Measurements from ENCODE around the gene CHST8. TPM values are rescaled to one million over a fixed set of nuclear protein-coding genes. Genes with fewer than 3 reads are reported as not detected.
A peak's percentile ranks its signal among the peaks of the same experiment; 100 is the strongest.

The CHST8 gene
- total RNA-seq, 1 donor from 2014 or later: not detected

DNA sequence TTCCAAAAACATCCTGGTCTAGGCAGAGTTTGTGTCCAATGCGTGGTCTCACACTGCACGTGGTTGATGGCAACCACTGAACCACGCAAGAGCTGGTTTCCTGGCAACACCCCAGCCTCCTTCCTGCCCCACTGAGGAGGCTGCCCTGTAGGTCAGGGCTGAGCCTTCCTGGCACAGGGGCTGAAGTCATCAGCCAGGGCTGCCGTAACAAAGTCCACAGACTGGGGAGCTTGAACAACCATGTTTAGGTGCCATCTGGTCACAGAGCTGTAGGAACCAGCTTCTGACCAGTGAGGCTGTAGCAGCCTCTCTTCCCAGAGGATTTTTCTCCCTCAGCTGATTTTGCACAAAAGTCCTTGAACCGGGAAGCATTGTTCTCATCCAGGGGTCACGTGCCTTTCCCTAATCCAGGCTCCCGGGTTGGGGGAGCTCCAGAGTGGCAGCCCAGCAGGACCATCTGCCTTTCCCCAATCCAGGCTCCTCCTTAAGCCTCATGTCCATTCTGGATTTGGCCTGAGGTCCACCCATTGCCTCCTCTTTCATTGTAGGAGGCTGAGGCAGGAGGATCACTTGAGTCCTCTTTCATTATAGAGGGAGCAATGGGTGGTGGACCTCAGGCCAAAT, 53.9 kb downstream of the CHST8 start:
- H3K4me3 ChIP-seq: no peak overlapping the region
- H3K9me3 ChIP-seq: no peaks in the 10 kb centered on the region
- intact Hi-C loops (cut with DNase I): no loop called here
- no peak overlapping the region for H3K27ac ChIP-seq
- H3K4me1 ChIP-seq: no peaks in the 10 kb centered on the region
- TF ChIP-seq, protein P1, sequence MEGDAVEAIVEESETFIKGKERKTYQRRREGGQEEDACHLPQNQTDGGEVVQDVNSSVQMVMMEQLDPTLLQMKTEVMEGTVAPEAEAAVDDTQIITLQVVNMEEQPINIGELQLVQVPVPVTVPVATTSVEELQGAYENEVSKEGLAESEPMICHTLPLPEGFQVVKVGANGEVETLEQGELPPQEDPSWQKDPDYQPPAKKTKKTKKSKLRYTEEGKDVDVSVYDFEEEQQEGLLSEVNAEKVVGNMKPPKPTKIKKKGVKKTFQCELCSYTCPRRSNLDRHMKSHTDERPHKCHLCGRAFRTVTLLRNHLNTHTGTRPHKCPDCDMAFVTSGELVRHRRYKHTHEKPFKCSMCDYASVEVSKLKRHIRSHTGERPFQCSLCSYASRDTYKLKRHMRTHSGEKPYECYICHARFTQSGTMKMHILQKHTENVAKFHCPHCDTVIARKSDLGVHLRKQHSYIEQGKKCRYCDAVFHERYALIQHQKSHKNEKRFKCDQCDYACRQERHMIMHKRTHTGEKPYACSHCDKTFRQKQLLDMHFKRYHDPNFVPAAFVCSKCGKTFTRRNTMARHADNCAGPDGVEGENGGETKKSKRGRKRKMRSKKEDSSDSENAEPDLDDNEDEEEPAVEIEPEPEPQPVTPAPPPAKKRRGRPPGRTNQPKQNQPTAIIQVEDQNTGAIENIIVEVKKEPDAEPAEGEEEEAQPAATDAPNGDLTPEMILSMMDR (IDR thresholded peaks at IDR 0.05): no peak
- no peaks in the 10 kb centered on the region for H3K27me3 ChIP-seq
- DNase-seq (ENCODE audit: low spot score in 2 of 2): no peak
- no peaks in the 10 kb centered on the region for H3K36me3 ChIP-seq

DNA sequence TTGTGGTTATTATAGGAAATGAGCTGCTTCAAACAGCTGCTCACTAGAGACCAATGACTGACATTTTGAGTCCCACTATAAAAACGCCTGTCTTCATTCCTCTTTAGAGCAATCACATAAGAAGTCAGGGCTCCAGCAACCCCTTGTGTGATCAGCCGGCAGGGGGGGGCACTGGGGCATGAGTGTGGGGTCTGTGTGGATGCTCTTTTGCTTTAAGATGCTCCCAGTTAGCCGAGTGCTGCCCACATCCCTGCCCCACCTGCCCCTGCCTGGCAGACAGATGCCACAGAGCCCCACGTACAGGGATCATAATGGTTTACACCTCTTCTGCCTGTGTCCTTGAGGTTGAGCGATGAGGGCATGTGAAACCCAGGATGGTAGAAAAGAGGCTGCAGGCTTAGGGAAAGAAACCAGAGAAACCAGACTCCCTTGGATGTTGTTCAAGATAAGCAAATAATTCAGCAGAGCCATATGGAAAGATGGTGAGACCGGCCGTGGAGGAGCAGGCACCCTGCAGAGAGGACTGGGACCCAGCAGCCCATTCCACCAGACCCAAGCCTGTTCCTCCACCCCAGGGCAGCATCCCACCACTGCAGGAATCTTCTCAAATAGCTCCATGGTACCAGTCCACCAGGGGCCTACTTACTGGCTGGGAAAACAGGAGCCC, 55.4 kb downstream of the CHST8 start:
- H3K4me3 ChIP-seq: no peak overlapping the region
- no peaks in the 10 kb centered on the region for H3K4me1 ChIP-seq
- peak in 1 of 2 donors; percentile 37 for DNase-seq (ENCODE audit: low spot score in 2 of 2)
- TF ChIP-seq, protein P1 (IDR thresholded peaks at IDR 0.05): no peak
- no peaks in the 10 kb centered on the region for H3K9me3 ChIP-seq
- intact Hi-C loops (cut with DNase I): no loop called here
- no peaks in the 10 kb centered on the region for H3K36me3 ChIP-seq
- H3K27me3 ChIP-seq: no peaks in the 10 kb centered on the region
- no peak overlapping the region for H3K27ac ChIP-seq

DNA sequence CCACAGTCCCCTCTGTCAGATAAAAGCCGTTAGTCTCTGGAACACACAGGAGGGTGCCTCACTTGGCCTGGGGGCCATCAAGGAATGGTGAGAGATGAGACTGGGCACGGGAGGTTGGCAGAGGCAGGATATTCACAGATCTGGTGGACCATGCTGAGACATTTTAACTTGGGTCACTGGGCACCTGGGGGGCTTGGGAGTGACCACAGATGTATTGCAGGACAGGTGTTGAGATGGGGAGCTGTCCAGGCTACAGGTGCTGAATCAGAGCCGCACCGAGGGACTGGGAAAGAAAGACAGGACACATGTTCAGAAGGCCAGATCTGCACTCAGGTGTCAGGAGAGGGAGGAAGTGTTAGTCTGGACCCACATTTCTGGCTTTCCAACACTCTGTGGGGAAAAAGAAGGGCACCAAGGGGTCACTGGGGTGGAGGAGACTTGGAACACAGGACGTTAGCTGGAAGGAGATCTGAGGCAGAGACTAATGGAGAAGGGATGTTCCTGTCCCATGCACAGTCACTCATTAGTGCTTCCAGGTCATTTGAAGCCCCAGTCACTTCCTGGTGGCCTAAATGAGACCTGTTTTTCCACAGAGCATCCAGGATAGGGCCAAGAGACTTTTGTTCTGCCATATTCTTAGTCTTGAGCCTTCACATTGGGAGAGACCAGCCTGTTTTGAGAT, 56.1 kb downstream of the CHST8 start:
- Histone ChIP-seq H3K9me3 (no peaks in the 10 kb centered on the region), H3K4me3 (no peak overlapping the region), H3K36me3 (no peaks in the 10 kb centered on the region), H3K27ac (no peak overlapping the region), H3K4me1 (no peaks in the 10 kb centered on the region), H3K27me3 (no peaks in the 10 kb centered on the region)
- intact Hi-C loops (cut with DNase I): no loop called here
- no peak for DNase-seq (ENCODE audit: low spot score in 2 of 2)
- TF ChIP-seq, protein P1 (IDR thresholded peaks at IDR 0.05): no peak

DNA sequence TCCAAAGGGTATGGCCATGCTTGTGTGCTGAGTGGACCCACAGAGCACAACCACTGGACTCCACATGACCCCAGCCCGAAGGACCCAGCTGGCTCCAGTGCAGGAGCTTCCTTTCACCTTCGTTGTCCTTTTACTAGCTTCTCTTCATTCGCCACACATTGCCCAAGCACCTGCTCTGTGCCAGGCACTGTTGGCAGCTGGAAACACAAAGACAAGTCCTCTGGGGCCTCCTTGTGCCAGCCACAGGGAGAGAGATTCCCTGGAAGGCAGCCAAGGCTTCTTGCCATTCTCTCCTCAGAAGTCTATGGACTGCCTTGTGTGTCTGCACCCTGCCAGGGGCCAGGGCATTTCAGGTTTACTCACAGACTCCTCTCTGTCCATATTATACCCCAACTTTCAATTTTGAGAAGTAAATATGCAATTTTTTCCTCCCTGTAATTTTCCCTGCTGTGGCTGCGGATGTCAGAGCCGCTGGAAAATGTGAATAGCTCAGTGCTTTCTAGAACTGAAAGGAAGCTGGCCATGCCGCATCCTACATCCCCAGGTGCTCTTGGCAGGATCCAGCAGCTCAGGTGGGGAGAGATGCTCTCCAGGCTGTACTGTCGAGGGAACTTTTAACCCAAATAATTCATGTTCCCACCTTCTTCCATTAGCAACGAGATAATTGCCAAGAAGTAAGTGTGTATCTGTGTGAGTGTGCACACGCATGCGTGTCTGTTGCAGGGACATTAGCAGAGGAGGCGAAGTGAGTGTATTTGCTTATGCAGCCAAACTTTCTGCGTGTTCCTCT, 57.2 kb downstream of the CHST8 start:
- Histone ChIP-seq H3K4me1 (no peaks in the 10 kb centered on the region), H3K4me3 (no peak overlapping the region), H3K27ac (no peak overlapping the region), H3K36me3 (no peaks in the 10 kb centered on the region), H3K9me3 (no peaks in the 10 kb centered on the region), H3K27me3 (no peaks in the 10 kb centered on the region)
- intact Hi-C loops (cut with DNase I): no loop called here
- TF ChIP-seq, protein P1 (IDR thresholded peaks at IDR 0.05): no peak
- DNase-seq (ENCODE audit: low spot score in 2 of 2): peak in 1 of 2 donors; percentile 33

DNA sequence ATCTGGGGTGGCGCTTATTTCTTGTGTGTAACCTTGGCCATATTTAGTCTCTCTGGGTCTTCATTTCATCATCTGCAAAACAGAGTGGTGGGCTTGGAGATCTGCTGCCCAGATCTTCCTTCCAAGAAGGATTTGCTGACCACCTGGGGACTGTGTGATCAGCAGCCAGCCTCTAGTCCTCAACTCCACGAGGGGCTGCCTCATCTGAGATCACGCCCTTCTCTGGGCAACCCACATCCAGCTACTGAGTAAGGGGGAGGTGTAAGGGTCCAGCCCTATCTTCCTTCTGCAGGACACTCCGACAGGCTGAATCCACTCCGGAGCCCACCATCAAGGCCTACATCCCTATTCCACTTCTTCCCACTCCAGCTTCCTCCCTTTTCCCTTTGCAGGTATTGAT, 57.9 kb downstream of the CHST8 start:
- no peaks in the 10 kb centered on the region for H3K9me3 ChIP-seq
- TF ChIP-seq, protein P1 (IDR thresholded peaks at IDR 0.05): no peak
- DNase-seq (ENCODE audit: low spot score in 2 of 2): no peak
- intact Hi-C loops (cut with DNase I): no loop called here
- H3K27ac ChIP-seq: no peak overlapping the region
- no peak overlapping the region for H3K4me3 ChIP-seq
- no peaks in the 10 kb centered on the region for H3K27me3 ChIP-seq
- H3K4me1 ChIP-seq: no peaks in the 10 kb centered on the region
- H3K36me3 ChIP-seq: no peaks in the 10 kb centered on the region
